T follicular helper cell (primary cell): Measurements from ENCODE around the gene BAX.
A peak's percentile ranks its signal among the peaks of the same experiment; 100 is the strongest.

ENCODE experiments used
- DNase-seq: peaks from one replicate; pipeline ENCODE4 v3.0.0-alpha.2; 2020; ENCODE audit warnings: low read depth

The BAX gene

GRCh38 chr19:48928164-48929025 is 26.3 kb upstream of the BAX start:
- DNase-seq = no peak

GRCh38 chr19:48933382-48933932 is 21.2 kb upstream of the BAX start, which contains the start of gene DHDH:
DHDH (plus strand) TSS chr19:48933699; CDS start chr19:48933722, 23 bp downstream.
- peak; percentile 81 for DNase-seq

GRCh38 chr19:48934837-48935236 is 19.8 kb upstream of the BAX start:
- no peak for DNase-seq

GRCh38 chr19:48935864-48936263 is 18.8 kb upstream of the BAX start:
- no peak for DNase-seq

- no peak for DNase-seq
Observed at GRCh38 chr19:48938256-48938655, 16.4 kb upstream of the BAX start.

GRCh38 chr19:48940902-48941301 is 13.8 kb upstream of the BAX start:
- no peak for DNase-seq

- DNase-seq = no peak
Observed at GRCh38 chr19:48943081-48943480, 11.6 kb upstream of the BAX start.

- no peak for DNase-seq
Observed at GRCh38 chr19:48945415-48945814, 9.3 kb upstream of the BAX start.

GRCh38 chr19:48945817-48946216 is 8.9 kb upstream of the BAX start:
- DNase-seq = no peak

GRCh38 chr19:48946463-48947257 is 8.0 kb upstream of the BAX start:
- DNase-seq = no peak

- no peak for DNase-seq
Observed at GRCh38 chr19:48947258-48947542, 7.5 kb upstream of the BAX start.

GRCh38 chr19:48950159-48950558 is 4.5 kb upstream of the BAX start:
- no peak for DNase-seq

- no peak for DNase-seq
Observed at GRCh38 chr19:48950830-48951519, 3.7 kb upstream of the BAX start.

GRCh38 chr19:48953141-48953540 is 1.5 kb upstream of the BAX start:
- no peak for DNase-seq

- no peak for DNase-seq
Observed at GRCh38 chr19:48953990-48954594, 583 bp upstream of the BAX start.

GRCh38 chr19:48955308-48955958 is 758 bp downstream of the BAX start:
- DNase-seq = no peak

GRCh38 chr19:48958006-48958405 is 3.3 kb downstream of the BAX start:
- DNase-seq = no peak

GRCh38 chr19:48959341-48960239 is 4.9 kb downstream of the BAX start:
- DNase-seq = no peak

- no peak for DNase-seq
Observed at GRCh38 chr19:48961051-48961649, 6.5 kb downstream of the BAX start.

- no peak for DNase-seq
Observed at GRCh38 chr19:48961673-48962028, 7.0 kb downstream of the BAX start.
